ENCODE measurements around the gene RASEF.

The RASEF gene

GRCh38 chr9:83032065-83032625, 30.8 kb downstream of the RASEF start:
- Histone ChIP-seq H3K4me3 (ENCODE audit: low read length in 2 of 2) (no peak overlapping the region), H3K9ac (ENCODE audit: low read length in 2 of 2) (no peak overlapping the region), H3K4me1 (ENCODE audit: control insufficient read depth, insufficient read depth, low read length) (no peaks in the 10 kb centered on the region), H3K36me3 (ENCODE audit: control insufficient read depth in 2 of 2, insufficient read depth in 2 of 2, low read length in 2 of 2) (no peaks in the 10 kb centered on the region), H3K27ac (ENCODE audit: low read length) (no peak overlapping the region), H3K9me3 (ENCODE audit: control insufficient read depth in 2 of 2, low read length in 2 of 2) (peaks cover 0 to 3% of the 10 kb centered on the region in 2 donors), H3K27me3 (ENCODE audit: control insufficient read depth in 1 of 2, insufficient read depth in 2 of 2, low read length in 2 of 2) (no peaks in the 10 kb centered on the region)

GRCh38 chr9:83030391-83031107, 32.4 kb downstream of the RASEF start:
- Histone ChIP-seq H3K27ac (ENCODE audit: low read length) (no peak overlapping the region), H3K27me3 (ENCODE audit: control insufficient read depth in 1 of 2, insufficient read depth in 2 of 2, low read length in 2 of 2) (no peaks in the 10 kb centered on the region), H3K4me3 (ENCODE audit: low read length in 2 of 2) (no peak overlapping the region), H3K9ac (ENCODE audit: low read length in 2 of 2) (no peak overlapping the region), H3K36me3 (ENCODE audit: control insufficient read depth in 2 of 2, insufficient read depth in 2 of 2, low read length in 2 of 2) (no peaks in the 10 kb centered on the region), H3K9me3 (ENCODE audit: control insufficient read depth in 2 of 2, low read length in 2 of 2) (peaks cover 0 to 3% of the 10 kb centered on the region in 2 donors), H3K4me1 (ENCODE audit: control insufficient read depth, insufficient read depth, low read length) (no peaks in the 10 kb centered on the region)

GRCh38 chr9:83029531-83030137, 33.3 kb downstream of the RASEF start:
- H3K27me3 ChIP-seq (ENCODE audit: control insufficient read depth in 1 of 2, insufficient read depth in 2 of 2, low read length in 2 of 2) = no peaks in the 10 kb centered on the region
- no peak overlapping the region for H3K27ac ChIP-seq (ENCODE audit: low read length)
- no peaks in the 10 kb centered on the region for H3K36me3 ChIP-seq (ENCODE audit: control insufficient read depth in 2 of 2, insufficient read depth in 2 of 2, low read length in 2 of 2)
- H3K9me3 ChIP-seq (ENCODE audit: control insufficient read depth in 2 of 2, low read length in 2 of 2) = peaks cover 0 to 3% of the 10 kb centered on the region in 2 donors
- H3K4me3 ChIP-seq (ENCODE audit: low read length in 2 of 2) = no peak overlapping the region
- H3K4me1 ChIP-seq (ENCODE audit: control insufficient read depth, insufficient read depth, low read length) = no peaks in the 10 kb centered on the region
- H3K9ac ChIP-seq (ENCODE audit: low read length in 2 of 2) = no peak overlapping the region

GRCh38 chr9:83027153-83027891, 35.6 kb downstream of the RASEF start:
- Histone ChIP-seq H3K27me3 (ENCODE audit: control insufficient read depth in 1 of 2, insufficient read depth in 2 of 2, low read length in 2 of 2) (no peaks in the 10 kb centered on the region), H3K36me3 (ENCODE audit: control insufficient read depth in 2 of 2, insufficient read depth in 2 of 2, low read length in 2 of 2) (no peaks in the 10 kb centered on the region), H3K4me3 (ENCODE audit: low read length in 2 of 2) (no peak overlapping the region), H3K4me1 (ENCODE audit: control insufficient read depth, insufficient read depth, low read length) (no peaks in the 10 kb centered on the region), H3K9ac (ENCODE audit: low read length in 2 of 2) (no peak overlapping the region), H3K27ac (ENCODE audit: low read length) (no peak overlapping the region), H3K9me3 (ENCODE audit: control insufficient read depth in 2 of 2, low read length in 2 of 2) (peaks cover 0 to 3% of the 10 kb centered on the region in 2 donors)

GRCh38 chr9:83024506-83025125, 38.3 kb downstream of the RASEF start:
- Histone ChIP-seq H3K36me3 (ENCODE audit: control insufficient read depth in 2 of 2, insufficient read depth in 2 of 2, low read length in 2 of 2) (no peaks in the 10 kb centered on the region), H3K4me1 (ENCODE audit: control insufficient read depth, insufficient read depth, low read length) (no peaks in the 10 kb centered on the region), H3K9me3 (ENCODE audit: control insufficient read depth in 2 of 2, low read length in 2 of 2) (no peaks in the 10 kb centered on the region), H3K27ac (ENCODE audit: low read length) (no peak overlapping the region), H3K9ac (ENCODE audit: low read length in 2 of 2) (no peak overlapping the region), H3K27me3 (ENCODE audit: control insufficient read depth in 1 of 2, insufficient read depth in 2 of 2, low read length in 2 of 2) (no peaks in the 10 kb centered on the region), H3K4me3 (ENCODE audit: low read length in 2 of 2) (no peak overlapping the region)

GRCh38 chr9:83023151-83023550, 39.8 kb downstream of the RASEF start:
- H3K9me3 ChIP-seq (ENCODE audit: control insufficient read depth in 2 of 2, low read length in 2 of 2) = no peaks in the 10 kb centered on the region
- no peak overlapping the region for H3K27ac ChIP-seq (ENCODE audit: low read length)
- no peaks in the 10 kb centered on the region for H3K4me1 ChIP-seq (ENCODE audit: control insufficient read depth, insufficient read depth, low read length)
- no peaks in the 10 kb centered on the region for H3K27me3 ChIP-seq (ENCODE audit: control insufficient read depth in 1 of 2, insufficient read depth in 2 of 2, low read length in 2 of 2)
- H3K4me3 ChIP-seq (ENCODE audit: low read length in 2 of 2) = no peak overlapping the region
- no peak overlapping the region for H3K9ac ChIP-seq (ENCODE audit: low read length in 2 of 2)
- no peaks in the 10 kb centered on the region for H3K36me3 ChIP-seq (ENCODE audit: control insufficient read depth in 2 of 2, insufficient read depth in 2 of 2, low read length in 2 of 2)

GRCh38 chr9:83020864-83021263, 42.1 kb downstream of the RASEF start:
- no peaks in the 10 kb centered on the region for H3K36me3 ChIP-seq (ENCODE audit: control insufficient read depth in 2 of 2, insufficient read depth in 2 of 2, low read length in 2 of 2)

GRCh38 chr9:83020327-83020726, 42.6 kb downstream of the RASEF start:
- H3K9me3 ChIP-seq (ENCODE audit: control insufficient read depth in 2 of 2, low read length in 2 of 2) = no peaks in the 10 kb centered on the region
- no peak overlapping the region for H3K27ac ChIP-seq (ENCODE audit: low read length)
- H3K4me1 ChIP-seq (ENCODE audit: control insufficient read depth, insufficient read depth, low read length) = no peaks in the 10 kb centered on the region
- H3K36me3 ChIP-seq (ENCODE audit: control insufficient read depth in 2 of 2, insufficient read depth in 2 of 2, low read length in 2 of 2) = no peaks in the 10 kb centered on the region
- H3K4me3 ChIP-seq (ENCODE audit: low read length in 2 of 2) = no peak overlapping the region
- no peaks in the 10 kb centered on the region for H3K27me3 ChIP-seq (ENCODE audit: control insufficient read depth in 1 of 2, insufficient read depth in 2 of 2, low read length in 2 of 2)
- H3K9ac ChIP-seq (ENCODE audit: low read length in 2 of 2) = no peak overlapping the region

More at GRCh38 chr9:83020864-83021263, 42.1 kb downstream of the RASEF start:
- H3K27me3 ChIP-seq (ENCODE audit: control insufficient read depth in 1 of 2, insufficient read depth in 2 of 2, low read length in 2 of 2) = no peaks in the 10 kb centered on the region
- H3K27ac ChIP-seq (ENCODE audit: low read length) = no peak overlapping the region
- H3K9ac ChIP-seq (ENCODE audit: low read length in 2 of 2) = no peak overlapping the region
- no peaks in the 10 kb centered on the region for H3K9me3 ChIP-seq (ENCODE audit: control insufficient read depth in 2 of 2, low read length in 2 of 2)
- no peak overlapping the region for H3K4me3 ChIP-seq (ENCODE audit: low read length in 2 of 2)
- H3K4me1 ChIP-seq (ENCODE audit: control insufficient read depth, insufficient read depth, low read length) = no peaks in the 10 kb centered on the region

GRCh38 chr9:83019246-83019645, 43.7 kb downstream of the RASEF start:
- Histone ChIP-seq H3K9me3 (ENCODE audit: control insufficient read depth in 2 of 2, low read length in 2 of 2) (no peaks in the 10 kb centered on the region), H3K36me3 (ENCODE audit: control insufficient read depth in 2 of 2, insufficient read depth in 2 of 2, low read length in 2 of 2) (no peaks in the 10 kb centered on the region), H3K27ac (ENCODE audit: low read length) (no peak overlapping the region), H3K4me3 (ENCODE audit: low read length in 2 of 2) (no peak overlapping the region), H3K9ac (ENCODE audit: low read length in 2 of 2) (no peak overlapping the region), H3K27me3 (ENCODE audit: control insufficient read depth in 1 of 2, insufficient read depth in 2 of 2, low read length in 2 of 2) (no peaks in the 10 kb centered on the region), H3K4me1 (ENCODE audit: control insufficient read depth, insufficient read depth, low read length) (no peaks in the 10 kb centered on the region)

- H3K4me3 ChIP-seq (ENCODE audit: low read length in 2 of 2) = no peak overlapping the region
- H3K9me3 ChIP-seq (ENCODE audit: control insufficient read depth in 2 of 2, low read length in 2 of 2) = no peaks in the 10 kb centered on the region
- H3K36me3 ChIP-seq (ENCODE audit: control insufficient read depth in 2 of 2, insufficient read depth in 2 of 2, low read length in 2 of 2) = no peaks in the 10 kb centered on the region
- no peaks in the 10 kb centered on the region for H3K27me3 ChIP-seq (ENCODE audit: control insufficient read depth in 1 of 2, insufficient read depth in 2 of 2, low read length in 2 of 2)
- no peak overlapping the region for H3K27ac ChIP-seq (ENCODE audit: low read length)
- H3K4me1 ChIP-seq (ENCODE audit: control insufficient read depth, insufficient read depth, low read length) = no peaks in the 10 kb centered on the region
- H3K9ac ChIP-seq (ENCODE audit: low read length in 2 of 2) = no peak overlapping the region
These were observed 47.0 kb downstream of the RASEF start for GRCh38 chr9:83015897-83016296.

Measured in stomach smooth muscle (tissue), 2 donors.